Measurements from ENCODE around the gene C18orf54.

DNA sequence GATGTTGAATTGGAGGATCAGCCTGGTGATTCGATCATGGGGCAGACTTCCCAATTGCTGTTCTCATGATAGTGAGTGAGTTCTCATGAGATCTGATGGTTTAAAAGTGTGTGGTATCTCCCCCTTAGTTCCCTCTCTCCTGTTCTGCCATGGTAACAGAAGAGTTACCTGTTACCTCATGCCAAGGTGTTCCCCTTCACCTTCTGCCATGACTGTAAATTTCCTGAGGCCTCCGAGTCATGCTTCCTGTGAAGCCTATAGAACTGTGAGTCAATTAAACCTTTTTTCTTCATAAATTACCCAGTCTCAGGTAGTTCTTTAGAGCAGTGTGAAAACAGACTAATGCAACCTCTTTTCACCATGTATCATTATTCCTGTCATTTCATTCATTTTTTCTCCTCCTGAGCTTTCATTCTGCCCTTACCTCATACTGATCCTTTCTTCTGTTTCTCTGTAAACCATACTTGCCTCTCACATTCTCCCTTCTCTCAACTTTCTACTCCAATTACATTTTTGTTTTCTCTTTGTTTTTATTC, 22.0 kb upstream of the C18orf54 start:
- TF ChIP-seq BHLHE40 (IDR thresholded peaks at IDR 0.05; ENCODE audit: borderline replicate concordance) (no peak), TARDBP (IDR thresholded peaks at IDR 0.05) (no peak), FOXA1 (IDR thresholded peaks at IDR 0.05) (no peak), SUZ12 (IDR thresholded peaks at IDR 0.05) (no peak), L3MBTL2 (conservative IDR thresholded peaks at IDR 0.05) (no peak), ELF4 (IDR thresholded peaks at IDR 0.05) (no peak), ZNF384 (IDR thresholded peaks at IDR 0.05) (no peak), NFRKB (IDR thresholded peaks at IDR 0.05) (no peak)
- TF ChIP-seq, protein P1, sequence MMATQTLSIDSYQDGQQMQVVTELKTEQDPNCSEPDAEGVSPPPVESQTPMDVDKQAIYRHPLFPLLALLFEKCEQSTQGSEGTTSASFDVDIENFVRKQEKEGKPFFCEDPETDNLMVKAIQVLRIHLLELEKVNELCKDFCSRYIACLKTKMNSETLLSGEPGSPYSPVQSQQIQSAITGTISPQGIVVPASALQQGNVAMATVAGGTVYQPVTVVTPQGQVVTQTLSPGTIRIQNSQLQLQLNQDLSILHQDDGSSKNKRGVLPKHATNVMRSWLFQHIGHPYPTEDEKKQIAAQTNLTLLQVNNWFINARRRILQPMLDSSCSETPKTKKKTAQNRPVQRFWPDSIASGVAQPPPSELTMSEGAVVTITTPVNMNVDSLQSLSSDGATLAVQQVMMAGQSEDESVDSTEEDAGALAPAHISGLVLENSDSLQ (IDR thresholded peaks at IDR 0.05), result no peak
